ENCODE measurements around the gene MRGPRE.

MRGPRE gene

DNA sequence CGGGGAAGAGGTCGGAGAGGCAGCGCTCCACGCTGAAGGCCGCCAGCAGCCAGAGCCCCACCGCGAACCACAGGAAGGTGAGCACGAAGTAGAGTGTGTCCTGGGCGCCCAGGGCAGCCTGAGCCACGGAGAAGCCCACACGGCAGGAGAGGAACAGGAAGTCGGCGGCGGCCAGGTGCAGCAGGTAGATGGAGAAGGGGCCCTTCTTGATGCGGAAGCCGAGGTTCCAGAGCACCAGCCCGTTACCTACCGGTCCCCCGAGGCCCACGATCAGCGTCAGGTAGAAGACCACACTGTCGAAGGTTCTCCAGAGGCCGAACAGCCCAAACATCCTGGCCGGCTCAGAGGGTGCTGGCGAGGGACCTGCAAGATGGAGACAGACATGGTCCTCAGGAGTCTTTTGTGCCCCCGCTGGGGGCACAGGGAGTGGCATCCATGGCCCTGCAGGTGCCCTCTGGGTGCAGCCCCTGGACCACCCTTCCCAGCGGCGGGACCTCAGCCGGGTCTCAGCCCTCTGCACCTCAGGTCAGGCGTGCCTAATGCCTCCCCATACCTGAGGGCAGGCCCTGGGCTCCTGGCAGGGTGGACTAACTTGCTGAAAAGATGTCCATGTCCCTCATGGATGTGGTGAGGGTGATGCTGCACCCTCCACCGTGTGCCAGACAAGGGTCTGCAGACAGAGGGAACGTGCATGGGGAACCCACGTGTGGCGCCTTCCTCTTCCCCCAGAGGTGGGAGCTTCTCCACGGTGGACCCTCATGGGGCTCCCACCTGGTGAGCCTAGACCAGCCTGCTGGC, 13.5 kb downstream of the MRGPRE start, which contains the start of gene MRGPRG:
Gene MRGPRG, minus strand, starts transcription at position 331 of the 798 bp plus-strand sequence. Its CDS starts 0 bp downstream, at position 331.
- H3K4me2 ChIP-seq (ENCODE audit: low read length): no peak within 1 kb of the TSS
- no peak within 1 kb of the TSS for H3K27ac ChIP-seq
- H2AFZ ChIP-seq: no peak within 1 kb of the TSS
- no peak within 1 kb of the TSS for H3K4me3 ChIP-seq (ENCODE audit: low read depth, low read length)
- H3K36me3 ChIP-seq (ENCODE audit: control insufficient read depth, insufficient read depth, low read length): no peaks in the 10 kb centered on the region
- no peaks in the 10 kb centered on the region for H3K9me3 ChIP-seq (ENCODE audit: control insufficient read depth, low read length)
- TF ChIP-seq, protein P1, sequence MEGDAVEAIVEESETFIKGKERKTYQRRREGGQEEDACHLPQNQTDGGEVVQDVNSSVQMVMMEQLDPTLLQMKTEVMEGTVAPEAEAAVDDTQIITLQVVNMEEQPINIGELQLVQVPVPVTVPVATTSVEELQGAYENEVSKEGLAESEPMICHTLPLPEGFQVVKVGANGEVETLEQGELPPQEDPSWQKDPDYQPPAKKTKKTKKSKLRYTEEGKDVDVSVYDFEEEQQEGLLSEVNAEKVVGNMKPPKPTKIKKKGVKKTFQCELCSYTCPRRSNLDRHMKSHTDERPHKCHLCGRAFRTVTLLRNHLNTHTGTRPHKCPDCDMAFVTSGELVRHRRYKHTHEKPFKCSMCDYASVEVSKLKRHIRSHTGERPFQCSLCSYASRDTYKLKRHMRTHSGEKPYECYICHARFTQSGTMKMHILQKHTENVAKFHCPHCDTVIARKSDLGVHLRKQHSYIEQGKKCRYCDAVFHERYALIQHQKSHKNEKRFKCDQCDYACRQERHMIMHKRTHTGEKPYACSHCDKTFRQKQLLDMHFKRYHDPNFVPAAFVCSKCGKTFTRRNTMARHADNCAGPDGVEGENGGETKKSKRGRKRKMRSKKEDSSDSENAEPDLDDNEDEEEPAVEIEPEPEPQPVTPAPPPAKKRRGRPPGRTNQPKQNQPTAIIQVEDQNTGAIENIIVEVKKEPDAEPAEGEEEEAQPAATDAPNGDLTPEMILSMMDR (IDR thresholded peaks at IDR 0.05): no peak
- no peak within 1 kb of the TSS for H3K9ac ChIP-seq
- no peaks in the 10 kb centered on the region for H3K79me2 ChIP-seq
- no peaks in the 10 kb centered on the region for H3K27me3 ChIP-seq (ENCODE audit: control insufficient read depth, insufficient read depth, low read length)
- H3K4me1 ChIP-seq: no peaks in the 10 kb centered on the region

DNA sequence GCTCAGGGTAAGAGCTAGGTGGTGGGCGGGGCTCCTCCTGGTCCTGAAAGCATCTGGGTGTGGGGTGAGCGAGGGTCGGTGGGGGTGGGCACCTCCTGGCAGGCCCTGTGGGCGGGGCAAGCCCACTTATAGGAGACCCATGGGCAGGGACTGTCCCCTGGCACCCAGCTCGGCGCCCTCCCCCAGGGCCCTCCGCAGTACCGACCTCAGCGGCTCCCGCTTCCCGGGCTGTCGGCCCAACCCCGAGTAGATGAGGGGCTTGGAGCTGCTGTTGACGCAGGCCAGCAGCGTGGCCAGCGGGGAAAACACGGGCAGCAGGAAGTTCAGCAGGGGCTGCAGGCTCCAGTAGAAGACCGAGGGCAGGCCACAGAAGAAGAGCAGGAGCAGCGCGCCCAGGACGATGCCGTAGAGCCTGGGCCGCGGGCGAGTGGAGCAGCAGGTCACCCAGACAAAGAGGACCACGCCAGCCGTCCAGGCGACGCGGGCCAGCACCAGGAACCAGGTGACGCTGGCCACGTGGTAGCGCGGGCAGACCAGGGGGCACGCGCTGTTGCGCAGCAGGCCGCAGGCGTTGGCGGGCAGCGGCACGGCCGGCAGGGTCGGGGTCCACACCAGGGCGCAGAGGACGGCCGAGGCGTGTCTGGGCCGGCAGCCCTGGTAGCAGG, 14.3 kb downstream of the MRGPRE start:
- Histone ChIP-seq H3K79me2 (no peaks in the 10 kb centered on the region), H3K4me3 (ENCODE audit: low read depth, low read length) (no peak overlapping the region), H3K27me3 (ENCODE audit: control insufficient read depth, insufficient read depth, low read length) (no peaks in the 10 kb centered on the region), H3K27ac (no peak overlapping the region), H2AFZ (no peak overlapping the region), H3K9me3 (ENCODE audit: control insufficient read depth, low read length) (no peaks in the 10 kb centered on the region), H3K4me2 (ENCODE audit: low read length) (no peak overlapping the region), H3K36me3 (ENCODE audit: control insufficient read depth, insufficient read depth, low read length) (no peaks in the 10 kb centered on the region), H3K9ac (no peak overlapping the region), H3K4me1 (no peaks in the 10 kb centered on the region)
- TF ChIP-seq, protein P1 (IDR thresholded peaks at IDR 0.05): no peak

DNA sequence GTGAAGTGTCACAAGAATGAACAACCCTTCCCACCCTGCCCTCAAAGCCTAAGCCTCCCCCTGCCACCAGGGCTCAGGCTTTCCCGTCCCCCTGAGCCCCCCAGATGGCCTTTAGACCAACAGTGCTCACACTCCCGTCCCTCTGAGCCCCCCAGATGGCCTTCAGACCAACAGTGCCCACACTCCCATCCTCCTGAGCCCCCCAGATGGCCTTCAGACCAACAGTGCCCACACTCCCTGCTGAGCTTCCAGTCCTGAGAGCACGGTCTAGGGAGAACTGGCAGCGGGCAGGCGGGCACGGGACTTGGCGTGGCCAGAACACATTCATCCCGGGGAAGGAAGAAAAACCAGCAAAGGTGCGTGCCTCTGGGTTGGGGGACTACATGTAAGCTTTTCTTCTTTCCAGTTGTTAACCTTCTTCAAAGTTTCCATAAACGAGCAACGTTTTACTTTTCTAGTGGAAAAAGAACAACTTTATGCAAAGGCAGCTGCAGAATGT, 16.1 kb downstream of the MRGPRE start:
- Histone ChIP-seq H3K4me3 (ENCODE audit: low read depth, low read length) (no peak overlapping the region), H3K79me2 (no peaks in the 10 kb centered on the region), H3K9me3 (ENCODE audit: control insufficient read depth, low read length) (no peaks in the 10 kb centered on the region), H3K9ac (no peak overlapping the region), H3K27ac (no peak overlapping the region), H3K36me3 (ENCODE audit: control insufficient read depth, insufficient read depth, low read length) (no peaks in the 10 kb centered on the region), H3K27me3 (ENCODE audit: control insufficient read depth, insufficient read depth, low read length) (no peaks in the 10 kb centered on the region), H3K4me2 (ENCODE audit: low read length) (no peak overlapping the region), H3K4me1 (no peaks in the 10 kb centered on the region), H2AFZ (no peak overlapping the region)
- TF ChIP-seq, protein P1 (IDR thresholded peaks at IDR 0.05): no peak

DNA sequence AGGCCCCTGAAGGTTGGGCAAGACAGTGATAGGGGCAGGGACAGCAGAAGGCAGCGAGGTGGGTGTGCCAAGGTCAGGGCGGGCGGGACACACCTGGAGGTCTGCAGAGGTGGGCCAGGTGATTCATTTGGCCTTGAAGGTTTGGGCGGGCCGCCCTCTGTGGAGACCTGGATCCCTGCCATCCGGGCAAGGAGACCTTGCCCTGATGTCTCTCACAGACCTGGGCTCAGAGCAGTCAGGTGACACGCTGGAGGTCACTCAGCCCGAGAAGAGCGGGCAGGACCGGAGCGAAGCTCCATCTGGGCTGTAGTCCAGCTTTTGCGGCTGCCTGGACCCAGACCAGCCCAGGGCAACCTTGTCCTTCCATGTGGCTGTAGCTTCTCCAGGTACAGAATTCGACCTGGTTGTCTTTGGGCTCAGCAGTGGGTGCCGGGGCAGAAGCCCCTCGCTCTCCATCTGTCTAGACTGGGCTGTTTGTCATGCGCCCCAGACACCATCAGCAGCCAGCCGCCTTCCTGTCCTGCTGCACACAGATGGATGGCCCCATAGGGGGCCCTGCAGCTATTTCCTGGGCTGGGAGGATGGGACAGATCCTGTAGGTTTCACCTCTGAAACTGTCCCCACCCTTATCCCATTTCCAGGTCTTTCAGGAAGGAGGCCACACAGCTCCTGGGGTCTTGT, 16.7 kb downstream of the MRGPRE start:
- H3K27me3 ChIP-seq (ENCODE audit: control insufficient read depth, insufficient read depth, low read length): no peaks in the 10 kb centered on the region
- no peak overlapping the region for H2AFZ ChIP-seq
- H3K9ac ChIP-seq: no peak overlapping the region
- H3K9me3 ChIP-seq (ENCODE audit: control insufficient read depth, low read length): no peaks in the 10 kb centered on the region
- TF ChIP-seq, protein P1 (IDR thresholded peaks at IDR 0.05): no peak
- H3K27ac ChIP-seq: no peak overlapping the region
- H3K4me1 ChIP-seq: no peaks in the 10 kb centered on the region
- no peak overlapping the region for H3K4me3 ChIP-seq (ENCODE audit: low read depth, low read length)
- H3K36me3 ChIP-seq (ENCODE audit: control insufficient read depth, insufficient read depth, low read length): no peaks in the 10 kb centered on the region
- no peaks in the 10 kb centered on the region for H3K79me2 ChIP-seq
- H3K4me2 ChIP-seq (ENCODE audit: low read length): no peak overlapping the region

All from parathyroid adenoma (tissue), 2 donors.